Measurements from ENCODE around the gene CDH4. TPM values are rescaled to one million over a fixed set of nuclear protein-coding genes. Genes with fewer than 3 reads are reported as not detected.

CDH4 gene
- total RNA-seq, 1 donor from 2014 or later, result 8.3 TPM

- H3K27me3 Mint-ChIP-seq, result peaks cover 3% of the 10 kb centered on the region
- H3K27ac Mint-ChIP-seq, result no peak overlapping the region
- H3K9me3 Mint-ChIP-seq, result no peaks in the 10 kb centered on the region
- no peak for DNase-seq (ENCODE audit: extremely low spot score, unreplicated experiment)
- H3K4me3 Mint-ChIP-seq, result no peak overlapping the region
- TF ChIP-seq CTCF (conservative IDR thresholded peaks at IDR 0.05), result no peak
- H3K4me1 Mint-ChIP-seq (ENCODE audit: unreplicated experiment), result no peaks in the 10 kb centered on the region
- no peaks in the 10 kb centered on the region for H3K36me3 Mint-ChIP-seq
Measured at GRCh38 chr20:61819574-61819846, 567.4 kb downstream of the CDH4 start.

- no peak for DNase-seq (ENCODE audit: extremely low spot score, unreplicated experiment)
- Mint-ChIP-seq H3K4me3 (no peak overlapping the region), H3K27ac (no peak overlapping the region), H3K36me3 (no peaks in the 10 kb centered on the region), H3K27me3 (peaks cover 3% of the 10 kb centered on the region), H3K4me1 (ENCODE audit: unreplicated experiment) (no peaks in the 10 kb centered on the region), H3K9me3 (no peaks in the 10 kb centered on the region)
- no peak for TF ChIP-seq CTCF (conservative IDR thresholded peaks at IDR 0.05)
Measured at GRCh38 chr20:61819921-61820825, 568.1 kb downstream of the CDH4 start.

GRCh38 chr20:61821735-61822134 is 569.7 kb downstream of the CDH4 start:
- Mint-ChIP-seq H3K27me3 (peaks cover 3% of the 10 kb centered on the region), H3K4me1 (ENCODE audit: unreplicated experiment) (no peaks in the 10 kb centered on the region), H3K4me3 (no peak overlapping the region), H3K36me3 (no peaks in the 10 kb centered on the region), H3K9me3 (no peaks in the 10 kb centered on the region), H3K27ac (no peak overlapping the region)
- no peak for TF ChIP-seq CTCF (conservative IDR thresholded peaks at IDR 0.05)
- DNase-seq (ENCODE audit: extremely low spot score, unreplicated experiment), result no peak

- no peak for DNase-seq (ENCODE audit: extremely low spot score, unreplicated experiment)
- Mint-ChIP-seq H3K4me3 (no peak overlapping the region), H3K4me1 (ENCODE audit: unreplicated experiment) (no peaks in the 10 kb centered on the region), H3K27me3 (peaks cover 3% of the 10 kb centered on the region), H3K9me3 (peaks cover under 1% of the 10 kb centered on the region), H3K36me3 (no peaks in the 10 kb centered on the region), H3K27ac (no peak overlapping the region)
- no peak for TF ChIP-seq CTCF (conservative IDR thresholded peaks at IDR 0.05)
Measured at GRCh38 chr20:61822396-61822795, 570.3 kb downstream of the CDH4 start.

GRCh38 chr20:61823242-61823641 is 571.2 kb downstream of the CDH4 start:
- Mint-ChIP-seq H3K27me3 (peaks cover 3% of the 10 kb centered on the region), H3K4me3 (no peak overlapping the region), H3K4me1 (ENCODE audit: unreplicated experiment) (no peaks in the 10 kb centered on the region), H3K36me3 (no peaks in the 10 kb centered on the region), H3K9me3 (peaks cover 7% of the 10 kb centered on the region), H3K27ac (no peak overlapping the region)
- no peak for TF ChIP-seq CTCF (conservative IDR thresholded peaks at IDR 0.05)
- DNase-seq (ENCODE audit: extremely low spot score, unreplicated experiment), result no peak
